HG03354 (cell line): ENCODE measurements around the gene SARDH.

Experiments used
- ATAC-seq: cut with Tn5 transposase; IDR thresholded peaks from one replicate; pipeline ENCODE4 v1.9.1; 2021; ENCODE audit warnings: mild to moderate bottlenecking; ENCODE audit not compliant: unreplicated experiment, poor library complexity, severe bottlenecking

SARDH gene

DNA sequence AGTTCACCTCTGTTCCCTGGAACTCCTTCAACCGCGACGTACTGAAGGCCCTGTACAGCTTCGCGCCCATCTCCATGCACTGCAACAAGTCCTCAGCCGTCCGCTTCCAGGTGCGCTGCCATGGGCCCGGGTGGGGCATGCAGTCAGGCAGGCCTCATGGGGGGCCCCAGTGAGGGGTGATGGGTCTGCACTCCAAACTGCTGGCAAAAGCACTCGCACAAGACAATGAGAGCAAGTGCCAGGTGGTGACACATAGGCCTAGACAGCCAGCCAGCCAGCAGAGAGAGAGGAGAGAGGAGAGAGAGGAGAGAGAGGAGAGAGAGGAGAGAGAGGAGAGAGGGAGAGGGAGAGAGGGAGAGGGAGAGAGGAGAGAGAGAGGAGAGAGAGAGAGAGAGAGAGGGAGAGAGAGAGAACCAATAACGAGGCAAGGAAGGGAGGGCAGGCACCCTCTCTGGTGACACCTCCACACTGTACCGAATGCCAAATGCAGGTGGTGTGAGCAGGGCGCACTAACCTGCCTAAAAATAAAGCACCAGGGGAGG lies 81.0 kb downstream of the SARDH start:
- no peak for ATAC-seq

DNA sequence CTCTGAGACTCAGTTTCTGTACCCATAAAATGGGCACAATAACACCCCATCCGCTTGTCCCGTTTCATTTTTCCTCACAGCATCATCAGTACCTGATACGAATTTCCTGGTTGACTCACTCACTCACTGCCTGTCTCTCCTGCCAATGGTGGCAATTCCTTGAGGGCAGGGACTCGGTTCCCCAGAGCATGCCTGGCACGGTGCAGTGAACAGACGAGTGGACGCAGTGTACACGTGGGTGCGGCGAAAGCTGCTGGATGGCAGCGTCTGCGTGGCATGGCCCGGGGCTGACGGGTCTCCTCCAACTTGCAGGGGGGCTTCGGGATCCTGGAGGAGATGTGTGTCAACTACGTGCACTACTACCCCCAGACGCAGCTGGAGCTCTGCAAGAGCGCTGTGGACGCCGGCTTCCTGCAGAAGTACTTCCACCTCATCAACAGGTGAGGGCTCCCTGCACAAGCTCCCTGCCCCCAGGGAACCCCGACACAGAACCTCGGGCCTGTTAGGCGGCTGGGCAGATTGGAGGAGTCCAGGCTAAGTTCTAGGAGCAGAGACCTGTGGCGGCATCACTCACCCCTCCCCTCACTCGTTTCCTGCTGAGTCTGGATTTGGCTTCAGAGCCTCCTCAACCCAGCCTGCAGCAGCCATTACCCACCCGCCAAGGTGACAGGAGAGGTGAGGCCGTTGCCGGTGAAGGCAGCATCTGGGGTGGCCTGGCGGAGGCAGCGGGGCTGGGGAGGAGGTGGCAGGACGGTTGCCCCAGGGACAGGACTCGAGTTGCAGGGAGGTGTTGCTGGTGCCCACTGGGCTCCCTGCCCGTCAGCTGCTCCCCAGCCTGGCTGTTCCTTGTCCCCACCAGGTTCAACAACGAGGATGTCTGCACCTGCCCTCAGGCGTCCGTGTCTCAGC lies 81.7 kb downstream of the SARDH start:
- no peak for ATAC-seq

DNA sequence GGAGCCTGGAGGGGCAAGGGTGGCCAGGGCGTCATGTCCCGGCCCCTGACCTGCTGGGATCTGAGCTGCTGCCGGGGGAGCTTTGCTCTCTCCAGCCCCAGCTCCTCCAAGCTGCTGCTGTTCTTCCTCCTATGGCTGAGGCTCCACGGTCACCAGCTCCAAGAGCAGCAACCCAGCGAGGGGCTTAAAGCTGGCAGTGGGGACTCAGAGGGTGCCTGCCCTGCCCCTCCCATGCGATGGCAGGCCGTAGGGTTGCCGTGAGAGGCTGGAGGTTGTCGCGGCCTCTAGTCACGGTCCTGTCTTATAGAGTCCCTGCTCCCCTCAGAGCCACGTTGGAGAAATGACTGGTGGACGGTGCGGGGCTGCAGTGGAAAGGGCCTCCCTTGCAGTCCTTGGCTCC lies 82.5 kb downstream of the SARDH start:
- ATAC-seq = no peak

DNA sequence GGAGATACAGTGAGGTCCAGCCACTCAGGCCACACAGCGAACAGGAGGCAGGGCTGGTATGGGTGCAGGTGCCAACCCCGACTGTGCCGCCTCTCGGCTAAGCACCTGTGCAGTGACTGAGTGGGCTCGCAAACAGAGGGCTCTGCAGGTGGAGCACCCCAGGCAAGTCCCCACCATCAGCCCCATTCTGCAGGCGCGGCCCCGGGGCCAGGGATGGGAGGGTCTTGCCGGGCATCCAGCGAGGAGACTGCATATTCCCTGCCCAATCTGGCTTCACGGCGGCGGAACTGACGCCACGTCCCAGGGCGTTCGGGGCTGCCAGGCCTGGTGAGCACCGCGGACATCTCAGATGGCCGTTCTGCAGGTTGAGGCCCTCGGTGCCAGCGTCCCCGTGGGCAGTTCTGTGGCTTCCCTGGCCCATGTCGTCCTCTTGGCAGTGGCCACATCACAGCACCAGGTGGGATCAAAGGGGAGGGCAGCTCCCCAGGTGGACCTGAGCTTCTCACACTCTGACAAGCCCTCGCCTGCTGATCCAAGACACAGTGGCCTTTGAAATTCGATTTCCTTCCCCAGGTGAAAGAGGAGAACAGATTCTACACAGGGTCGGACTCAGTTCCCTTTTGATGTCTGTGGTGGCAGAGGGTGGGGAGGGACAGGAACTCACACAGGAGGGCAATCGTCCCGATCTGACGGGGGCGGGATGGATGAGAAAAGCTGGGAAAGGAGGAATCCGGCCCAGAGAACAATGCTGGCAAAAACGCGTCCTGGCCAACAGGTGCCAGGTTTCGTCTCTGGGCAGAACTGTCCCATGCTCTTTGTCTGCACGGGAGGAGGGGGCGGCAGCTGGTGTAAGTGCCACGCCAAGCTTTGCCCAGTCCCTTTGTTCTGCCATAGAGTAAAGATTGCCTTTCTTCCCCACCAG lies 83.2 kb downstream of the SARDH start:
- ATAC-seq = no peak

DNA sequence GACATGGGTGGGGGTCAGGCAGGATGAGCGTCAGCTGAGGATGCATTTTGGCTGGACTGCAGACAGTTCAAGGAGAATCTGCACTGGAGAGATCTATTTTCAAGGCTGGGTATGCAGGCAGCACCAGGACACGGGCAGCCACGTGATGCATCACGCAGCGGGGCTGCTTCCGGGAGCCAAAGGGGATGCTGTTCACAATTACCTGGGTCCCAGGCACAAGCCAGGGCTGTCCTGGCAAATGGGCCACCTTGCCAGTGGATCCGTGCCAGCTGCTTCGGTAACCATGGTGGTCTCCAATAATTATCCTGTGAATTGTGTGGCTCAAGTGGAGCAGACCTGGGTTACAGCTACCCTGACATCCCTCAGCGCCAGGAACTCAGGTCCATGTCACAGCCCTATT lies 84.5 kb downstream of the SARDH start:
- ATAC-seq = no peak

DNA sequence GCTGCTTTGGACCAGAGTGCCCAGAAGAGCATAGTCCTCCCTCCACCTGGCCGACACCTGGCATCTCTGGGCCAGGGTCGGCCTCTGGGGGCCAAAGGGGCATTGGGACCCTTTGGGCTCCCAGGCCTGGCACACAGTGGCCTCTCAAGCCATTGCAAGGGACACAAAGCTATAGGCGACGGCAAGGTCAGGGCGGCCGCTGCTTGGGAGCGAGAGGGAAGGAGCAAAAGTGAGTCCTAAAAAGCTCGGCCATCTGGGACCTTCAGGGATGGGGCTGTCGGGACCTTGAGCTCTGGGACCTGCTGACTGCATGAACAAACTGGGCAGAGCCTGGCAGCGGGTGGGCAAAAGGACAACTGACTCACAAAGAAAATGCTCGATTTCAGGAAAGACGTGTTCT lies 88.1 kb downstream of the SARDH start:
- no peak for ATAC-seq

DNA sequence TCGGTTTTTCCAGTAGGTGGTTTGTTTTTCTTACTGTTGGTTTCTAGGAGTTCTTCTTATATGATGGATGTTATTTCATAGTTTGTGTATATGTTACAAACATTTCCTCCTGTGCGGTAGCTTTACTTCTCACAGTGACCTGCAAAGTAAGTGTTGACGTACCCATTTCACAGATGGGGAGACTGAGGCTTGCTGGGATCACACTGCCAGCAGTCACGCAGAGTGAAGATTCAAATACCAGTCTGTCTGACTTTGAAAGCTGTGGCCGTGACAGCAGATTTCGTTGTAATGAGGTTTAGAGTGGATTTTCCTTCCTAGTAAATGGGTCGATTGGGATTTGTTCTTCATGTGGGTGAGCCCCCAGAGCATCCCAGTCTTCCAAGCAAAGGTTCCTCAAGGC lies 89.0 kb downstream of the SARDH start:
- ATAC-seq = no peak

DNA sequence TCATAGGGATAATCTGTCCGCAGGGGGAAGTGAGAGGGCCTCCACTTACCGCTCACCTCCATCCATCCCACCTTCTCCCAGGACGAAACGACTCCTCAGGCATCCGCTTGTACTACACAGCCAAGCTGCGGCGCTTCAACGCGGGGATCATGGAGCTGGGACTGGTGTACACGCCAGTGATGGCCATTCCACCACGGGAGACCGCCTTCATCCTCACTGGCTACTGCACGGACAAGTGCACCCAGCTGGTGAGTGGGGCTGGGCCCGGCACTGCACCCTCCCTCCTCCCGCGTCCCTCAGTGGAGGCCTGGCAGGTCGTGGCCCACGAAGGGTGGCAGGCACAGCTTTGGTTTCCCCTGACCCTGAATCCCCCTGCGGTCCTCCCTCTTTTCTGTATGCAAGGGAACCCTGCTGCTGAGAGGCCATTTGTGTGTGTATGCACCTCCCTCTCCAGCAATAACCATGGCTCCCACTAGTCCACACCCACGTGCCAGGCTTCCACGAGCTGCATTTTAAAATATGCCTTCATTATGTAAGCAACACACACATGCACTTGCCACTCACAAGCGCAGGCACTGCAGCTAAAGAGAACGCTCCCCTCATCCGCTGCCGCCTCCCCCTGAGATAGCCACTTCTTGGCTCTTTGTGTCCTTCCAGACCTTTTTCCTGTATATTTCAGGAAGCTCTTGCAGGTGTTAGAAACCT lies 90.2 kb downstream of the SARDH start:
- no peak for ATAC-seq

DNA sequence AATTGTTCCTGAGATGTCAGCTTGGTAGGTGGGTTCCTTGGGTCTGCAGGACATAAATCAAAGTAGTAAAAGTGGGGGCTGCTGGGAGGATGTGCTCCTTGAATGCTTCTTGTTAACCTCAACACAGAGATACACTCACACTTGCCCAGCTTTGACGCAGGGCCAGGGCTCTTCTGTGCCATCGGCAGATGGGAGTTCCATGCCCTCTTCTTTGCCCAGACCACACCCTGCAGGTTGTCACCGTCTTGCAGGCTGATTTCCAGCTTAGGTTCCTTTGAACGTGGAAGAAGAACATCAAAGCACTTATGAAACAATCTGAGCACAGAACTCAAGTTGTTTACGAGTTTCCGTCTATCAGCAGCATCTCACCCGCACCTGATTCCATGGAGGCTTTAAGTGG lies 91.0 kb downstream of the SARDH start:
- ATAC-seq = no peak

DNA sequence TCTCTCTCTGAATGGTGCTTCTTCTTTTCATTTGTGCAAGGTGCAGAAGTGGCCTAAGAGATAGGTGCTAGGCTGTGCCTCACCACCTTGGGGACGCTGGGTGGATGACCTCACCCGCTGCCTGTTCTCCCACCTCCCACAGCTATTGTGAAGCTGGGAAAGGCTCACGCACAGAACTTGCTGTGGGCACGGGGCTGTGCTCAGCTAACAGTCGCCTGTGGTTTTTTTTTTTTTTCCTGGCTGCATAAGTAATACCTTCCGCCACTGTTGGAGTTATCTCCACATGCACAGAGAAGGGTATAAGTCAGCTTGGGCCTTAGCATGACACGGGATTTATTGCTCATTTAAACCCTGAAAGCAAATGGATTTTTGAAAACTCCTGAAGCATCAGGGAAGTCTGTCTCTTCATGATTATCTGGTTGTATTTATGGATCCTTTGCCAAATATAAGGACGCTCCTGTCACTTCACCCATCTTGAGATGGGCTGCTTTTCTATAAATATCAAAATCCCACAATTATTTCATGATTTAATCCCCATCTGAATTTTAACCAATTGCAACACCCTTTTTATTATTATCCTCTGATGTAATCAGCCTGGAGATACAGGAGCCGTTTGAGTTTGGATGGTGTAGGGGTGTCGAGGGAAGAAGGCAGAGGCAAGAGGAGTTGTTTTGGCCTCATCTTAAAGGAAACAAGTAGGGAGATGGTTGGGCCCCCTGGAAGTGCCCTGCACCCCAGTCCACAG lies 93.0 kb downstream of the SARDH start:
- ATAC-seq = no peak

DNA sequence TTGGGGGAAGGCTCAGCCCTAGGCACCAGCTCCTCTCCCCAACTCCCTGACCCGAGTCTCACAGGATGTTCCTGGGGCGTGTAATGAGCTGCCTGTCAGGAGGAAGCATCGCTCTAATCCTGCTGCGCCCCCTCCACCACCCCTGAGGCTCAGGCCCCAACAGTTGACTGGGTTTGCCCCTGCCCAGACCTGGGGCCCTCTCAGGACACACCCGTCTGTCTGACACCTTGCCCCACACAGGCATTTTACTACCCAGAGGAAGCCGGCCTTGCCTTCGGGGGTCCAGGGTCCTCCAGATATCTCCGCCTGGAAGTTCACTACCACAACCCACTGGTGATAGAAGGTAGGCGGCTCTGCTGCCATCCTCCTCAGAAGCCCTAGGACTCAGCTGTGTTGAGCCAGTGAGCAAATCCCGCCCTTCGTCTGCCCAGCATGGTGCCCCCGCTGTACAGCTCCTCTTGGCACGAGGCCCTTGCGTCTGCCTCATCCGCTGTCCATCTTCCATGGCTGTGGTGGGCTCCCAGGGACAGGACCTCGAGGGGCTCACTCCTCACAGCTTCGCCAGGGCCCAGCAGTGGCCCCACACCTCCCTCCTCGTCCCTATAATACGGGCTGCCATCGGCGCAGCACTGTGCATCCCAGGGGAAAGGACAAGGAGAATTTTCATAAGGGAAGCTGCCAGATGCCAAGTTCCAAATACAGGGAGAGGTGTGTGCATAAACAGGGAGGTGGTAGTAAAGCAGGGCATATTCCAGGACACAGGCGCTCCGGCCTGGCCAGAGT lies 94.0 kb downstream of the SARDH start:
- ATAC-seq = no peak

DNA sequence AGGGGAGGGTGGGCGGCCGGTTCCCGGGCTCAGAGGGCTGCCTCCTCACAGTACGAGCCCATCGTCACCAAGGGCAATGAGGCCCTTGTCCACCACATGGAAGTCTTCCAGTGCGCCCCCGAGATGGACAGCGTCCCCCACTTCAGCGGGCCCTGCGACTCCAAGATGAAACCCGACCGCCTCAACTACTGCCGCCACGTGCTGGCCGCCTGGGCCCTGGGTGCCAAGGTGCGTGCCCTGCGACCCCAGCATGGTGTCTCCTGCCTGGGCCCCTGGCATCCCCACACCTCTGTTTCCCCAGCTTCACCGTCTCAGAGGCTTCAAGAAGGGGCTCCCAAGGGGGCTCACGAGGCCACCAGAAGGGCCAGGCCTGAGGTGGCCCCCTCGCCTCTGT lies 94.8 kb downstream of the SARDH start:
- no peak for ATAC-seq

DNA sequence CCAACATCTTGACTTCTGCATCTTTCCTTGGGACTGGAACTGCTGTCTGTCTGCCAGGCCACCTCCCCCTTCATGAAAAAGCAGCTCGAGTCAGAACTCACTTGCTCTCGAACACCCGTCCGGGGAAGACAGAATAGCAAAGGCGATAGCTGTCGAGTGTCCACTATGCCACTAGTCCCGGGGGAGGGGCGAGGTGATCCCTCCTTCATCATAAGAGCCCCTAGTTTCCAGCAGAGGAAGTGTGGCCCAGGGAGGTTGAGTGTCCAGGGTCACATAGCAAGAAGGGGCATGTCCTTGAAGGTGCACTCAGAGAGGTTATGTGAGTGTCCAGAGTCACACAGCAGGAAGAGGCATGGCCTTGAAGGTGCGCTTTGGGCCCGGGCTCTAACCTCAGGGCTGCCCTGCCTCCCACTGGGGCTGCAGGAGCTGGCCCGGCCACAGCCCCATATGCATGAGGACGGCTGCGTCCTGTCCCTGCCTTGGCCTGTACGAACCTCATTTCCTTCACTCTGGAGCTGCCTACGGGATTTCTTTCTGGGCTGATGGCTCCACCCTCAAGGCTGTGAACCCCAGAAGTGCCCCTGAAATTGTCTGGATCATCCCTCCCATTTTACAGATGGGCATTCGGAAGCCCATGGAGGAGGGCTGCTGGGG lies 95.3 kb downstream of the SARDH start:
- ATAC-seq = no peak

DNA sequence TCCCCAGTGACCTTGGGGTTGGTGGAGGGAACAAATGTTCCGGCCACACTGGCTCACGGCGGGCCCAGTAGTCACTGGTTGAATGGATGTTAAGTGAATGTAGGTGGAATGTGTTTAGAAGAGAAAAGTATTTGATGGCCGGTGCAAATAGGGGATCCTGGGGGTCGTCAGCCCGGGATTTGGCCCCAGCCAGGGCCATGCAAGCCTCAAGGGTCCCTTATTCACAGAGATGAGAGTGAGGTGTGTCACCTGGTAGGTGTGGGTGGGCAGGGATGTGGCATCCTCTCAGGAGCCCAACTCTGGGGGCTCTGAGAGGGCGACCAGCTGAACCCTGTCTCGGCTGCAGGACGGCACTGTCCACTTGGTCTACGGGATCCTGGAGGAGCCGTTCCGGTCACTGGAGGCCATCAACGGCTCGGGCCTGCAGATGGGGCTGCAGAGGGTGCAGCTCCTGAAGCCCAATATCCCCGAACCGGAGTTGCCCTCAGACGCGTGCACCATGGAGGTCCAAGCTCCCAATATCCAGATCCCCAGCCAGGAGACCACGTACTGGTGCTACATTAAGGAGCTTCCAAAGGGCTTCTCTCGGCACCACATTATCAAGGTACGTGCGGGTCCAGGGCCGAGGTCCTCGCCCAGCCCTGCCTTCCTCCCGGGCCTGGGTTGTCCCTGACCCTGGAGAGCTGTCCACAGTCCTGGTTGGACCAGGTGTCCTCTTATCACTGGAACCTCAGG lies 96.1 kb downstream of the SARDH start:
- ATAC-seq = no peak

DNA sequence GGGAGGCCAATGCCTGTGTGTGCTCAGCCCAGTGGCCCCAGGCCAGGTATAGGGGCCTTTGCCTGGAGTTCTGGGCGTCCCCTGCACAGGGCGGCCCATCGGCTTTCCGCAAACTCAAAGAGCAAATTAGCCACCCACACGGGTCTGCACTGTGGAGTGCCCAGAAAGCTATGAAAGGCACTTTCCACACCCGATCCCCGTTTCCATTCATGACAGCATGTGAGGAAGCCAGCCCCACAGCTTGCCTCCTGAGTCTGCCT lies 96.8 kb downstream of the SARDH start:
- ATAC-seq = no peak

DNA sequence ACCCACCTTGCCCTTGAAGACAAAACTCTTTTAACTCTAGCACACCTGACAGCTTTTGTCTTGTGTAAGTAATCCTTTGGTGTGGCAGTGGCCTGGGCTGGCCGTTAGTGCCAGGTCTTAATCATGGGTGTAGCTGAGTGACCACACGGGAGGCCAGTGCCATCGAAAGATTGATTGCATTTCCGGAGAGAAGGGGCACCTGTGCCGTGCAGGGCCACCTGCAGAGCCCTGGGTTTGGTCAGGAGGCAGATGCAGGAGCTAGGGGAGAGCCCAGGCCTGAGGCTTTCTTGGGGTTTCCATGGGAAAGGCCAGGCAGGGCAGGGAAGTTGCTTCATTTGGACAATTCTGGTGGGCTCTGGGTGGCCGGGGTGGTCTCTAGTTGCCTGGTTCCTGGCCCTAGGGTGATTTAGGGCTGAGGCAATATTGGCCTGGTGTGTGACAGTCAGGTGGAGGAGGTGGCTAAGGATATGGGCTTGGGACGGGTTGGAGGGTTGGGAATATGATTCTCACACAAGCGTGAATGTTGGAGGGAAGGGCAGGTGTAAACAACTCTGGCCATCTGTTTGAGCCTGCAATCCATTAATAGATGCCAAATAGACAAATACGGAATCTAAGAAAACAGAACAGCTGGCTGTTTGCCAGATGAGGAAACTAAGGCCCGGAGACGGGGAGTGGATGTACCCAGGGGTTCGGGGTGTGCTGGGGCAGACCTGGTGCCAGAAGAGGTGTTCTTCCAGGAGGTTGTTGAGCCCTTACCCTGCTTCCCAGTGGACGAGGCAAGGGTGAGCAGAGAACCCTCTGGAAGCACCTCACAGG lies 97.4 kb downstream of the SARDH start:
- no peak for ATAC-seq

DNA sequence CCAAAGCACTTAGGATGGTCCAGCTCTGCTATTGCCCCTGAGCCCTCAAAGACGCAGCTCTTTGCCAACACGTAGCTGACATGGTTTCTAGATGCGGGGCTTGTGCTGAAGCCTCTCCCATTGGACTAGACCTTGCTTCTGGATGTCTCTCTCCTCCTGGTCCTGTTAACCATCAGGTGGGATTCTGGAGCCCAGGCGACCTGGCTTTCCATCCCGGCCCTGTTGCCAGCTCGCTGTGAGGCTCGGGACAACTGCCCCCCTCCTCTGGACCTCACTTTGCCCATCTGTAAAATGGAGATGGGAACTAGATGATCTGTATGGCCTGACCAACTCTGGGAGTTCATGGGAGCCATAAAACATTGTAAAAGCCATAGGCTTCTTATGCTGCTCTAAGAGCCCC lies 98.0 kb downstream of the SARDH start:
- ATAC-seq = no peak
